HL-60/S4 treated with phorbol 12-myristate 13-acetate at 8.2 ng/mL for 4 days and 3 days (cell line): Measurements from ENCODE around the gene CNTN5.
"Not testable (repeated sequence)": the region's sequence is repeated elsewhere in the genome, so short reads cannot be mapped to it uniquely, and the experiment has no call there.

Source experiments
- in situ Hi-C: fragments of 300-500 bp; cut with MboI; formaldehyde crosslinking; loops from 2 replicates; pipeline ENCODE4 v1.15.0; 2022; ENCODE audit warnings: low sequenced_read_pairs

CNTN5 gene

GRCh38 chr11:99020352-99021225 is at the start of gene CNTN5:
Gene CNTN5 (plus strand): TSS chr11:99020949.
- in situ Hi-C loops, result no loop called here

GRCh38 chr11:98979205-98979604 is 41.5 kb upstream of the CNTN5 start:
- in situ Hi-C loops, result no loop called here

- in situ Hi-C loops, result no loop called here
These were observed 4.9 kb upstream of the CNTN5 start for GRCh38 chr11:99015634-99016454.

GRCh38 chr11:99019696-99020095 is 1.1 kb upstream of the CNTN5 start:
- in situ Hi-C loops, result no loop called here

- in situ Hi-C loops, result no loop called here
These were observed 16.3 kb downstream of the CNTN5 start for GRCh38 chr11:99037057-99037456.

- in situ Hi-C loops, result no loop called here
These were observed 42.6 kb downstream of the CNTN5 start for GRCh38 chr11:99063331-99063730.

- in situ Hi-C loops, result no loop called here
These were observed 44.4 kb downstream of the CNTN5 start for GRCh38 chr11:99065121-99065520.

GRCh38 chr11:99066618-99067317 is 46.0 kb downstream of the CNTN5 start:
- in situ Hi-C loops, result no loop called here

GRCh38 chr11:99068832-99069231 is 48.1 kb downstream of the CNTN5 start:
- in situ Hi-C loops, result no loop called here

- in situ Hi-C loops, result no loop called here
These were observed 49.2 kb downstream of the CNTN5 start for GRCh38 chr11:99069856-99070444.

GRCh38 chr11:99079576-99079975 is 58.8 kb downstream of the CNTN5 start:
- in situ Hi-C loops, result no loop called here

- in situ Hi-C loops, result no loop called here
These were observed 59.4 kb downstream of the CNTN5 start for GRCh38 chr11:99080154-99080553.

- in situ Hi-C loops, result no loop called here
These were observed 77.5 kb downstream of the CNTN5 start for GRCh38 chr11:99098258-99098657.

- in situ Hi-C loops, result no loop called here
These were observed 78.0 kb downstream of the CNTN5 start for GRCh38 chr11:99098751-99099150.

GRCh38 chr11:99117603-99118002 is 96.9 kb downstream of the CNTN5 start:
- in situ Hi-C loops, result no loop called here

GRCh38 chr11:99133862-99134261 is 113.1 kb downstream of the CNTN5 start:
- in situ Hi-C loops, result not testable (repeated sequence)

- in situ Hi-C loops, result no loop called here
These were observed 114.8 kb downstream of the CNTN5 start for GRCh38 chr11:99135508-99135907.

- in situ Hi-C loops, result no loop called here
These were observed 121.5 kb downstream of the CNTN5 start for GRCh38 chr11:99142237-99142636.

GRCh38 chr11:99148352-99148751 is 127.6 kb downstream of the CNTN5 start:
- in situ Hi-C loops, result no loop called here

- in situ Hi-C loops, result no loop called here
These were observed 133.5 kb downstream of the CNTN5 start for GRCh38 chr11:99154277-99154676.

- in situ Hi-C loops, result no loop called here
These were observed 139.7 kb downstream of the CNTN5 start for GRCh38 chr11:99160447-99160846.
